ENCODE results near the gene SNX1.
"Not testable (repeated sequence)": the region's sequence is repeated elsewhere in the genome, so short reads cannot be mapped to it uniquely, and the experiment has no call there.

The SNX1 gene

GRCh38 chr15:64120322-64120721 lies 24.5 kb downstream of the SNX1 start:
- not testable (repeated sequence) for DNase-seq

GRCh38 chr15:64121614-64122013 lies 25.8 kb downstream of the SNX1 start:
- DNase-seq = no peak

GRCh38 chr15:64122444-64122843 lies 26.7 kb downstream of the SNX1 start:
- DNase-seq = no peak

GRCh38 chr15:64122936-64123351 lies 27.2 kb downstream of the SNX1 start:
- DNase-seq = no peak

GRCh38 chr15:64125978-64126377 lies 30.2 kb downstream of the SNX1 start:
- DNase-seq = no peak

GRCh38 chr15:64127521-64128270 lies 31.9 kb downstream of the SNX1 start:
- no peak for DNase-seq

- no peak for DNase-seq
These were observed 34.4 kb downstream of the SNX1 start for GRCh38 chr15:64130159-64130558.

- no peak for DNase-seq
These were observed 35.8 kb downstream of the SNX1 start for GRCh38 chr15:64131547-64131946.

GRCh38 chr15:64132217-64132616 lies 36.4 kb downstream of the SNX1 start:
- DNase-seq = no peak

- DNase-seq = no peak
These were observed 38.0 kb downstream of the SNX1 start for GRCh38 chr15:64133623-64134344.

- peak; percentile 25 for DNase-seq
These were observed 38.6 kb downstream of the SNX1 start for GRCh38 chr15:64134345-64134829.

GRCh38 chr15:64136347-64136746 lies 40.6 kb downstream of the SNX1 start:
- no peak for DNase-seq

GRCh38 chr15:64137226-64137833 lies 41.5 kb downstream of the SNX1 start:
- DNase-seq = no peak

GRCh38 chr15:64138331-64138941 lies 42.7 kb downstream of the SNX1 start:
- no peak for DNase-seq

GRCh38 chr15:64141798-64142512 lies 46.2 kb downstream of the SNX1 start:
- DNase-seq = no peak

GRCh38 chr15:64143276-64143675 lies 47.5 kb downstream of the SNX1 start:
- DNase-seq = no peak

GRCh38 chr15:64144192-64144564 lies 48.4 kb downstream of the SNX1 start:
- no peak for DNase-seq

GRCh38 chr15:64144565-64145281 lies 48.9 kb downstream of the SNX1 start:
- DNase-seq = no peak

- DNase-seq = no peak
These were observed 50.3 kb downstream of the SNX1 start for GRCh38 chr15:64146041-64146440.

- DNase-seq = no peak
These were observed 50.7 kb downstream of the SNX1 start for GRCh38 chr15:64146520-64146884.

GRCh38 chr15:64146885-64147681 lies 51.3 kb downstream of the SNX1 start:
- DNase-seq = no peak
